ENCODE measurements around the gene SLC25A17. TPM values are rescaled to one million over a fixed set of nuclear protein-coding genes. Genes with fewer than 3 reads are reported as not detected.

The SLC25A17 gene
- total and polyA plus RNA-seq, 5 donors from 2014 or later: 12.0 to 32.9 (median 23.3) TPM

GRCh38 chr22:40753114-40753513, 66.0 kb downstream of the SLC25A17 start:
- no peak overlapping the region for H3K27ac ChIP-seq (ENCODE audit: insufficient read depth, low read length, poor library complexity, severe bottlenecking)
- no peaks in the 10 kb centered on the region for H3K4me1 ChIP-seq (ENCODE audit: control insufficient read depth, insufficient read depth, low read length, poor library complexity, severe bottlenecking)
- Mint-ChIP-seq H3K9me3 (peaks cover 0 to 2% (median 0%) of the 10 kb centered on the region in 7 donors), H3K27me3 (peaks cover 5% of the 10 kb centered on the region), H3K4me3 (no peak overlapping the region), H3K36me3 (no peaks in the 10 kb centered on the region), H3K27ac (no peak overlapping the region), H3K4me1 (peaks cover 0 to 2% (median 0%) of the 10 kb centered on the region in 4 donors)
- no peak overlapping the region for H3K4me3 ChIP-seq (ENCODE audit: low read depth, low read length)
- ATAC-seq (ENCODE audit: low read depth in 2 of 2) (no peak), DNase-seq (no peak)
- no peaks in the 10 kb centered on the region for H3K27me3 ChIP-seq (ENCODE audit: control insufficient read depth, insufficient read depth, low read length)
- H3K36me3 ChIP-seq (ENCODE audit: control insufficient read depth, insufficient read depth, low read length): no peaks in the 10 kb centered on the region
- H3K9me3 ChIP-seq (ENCODE audit: control insufficient read depth in 2 of 2, low read length in 2 of 2): peaks cover 0 to 5% of the 10 kb centered on the region in 2 experiments

GRCh38 chr22:40751250-40751649, 67.9 kb downstream of the SLC25A17 start:
- H3K27ac ChIP-seq (ENCODE audit: insufficient read depth, low read length, poor library complexity, severe bottlenecking): no peak overlapping the region
- no peak for ATAC-seq (ENCODE audit: low read depth in 2 of 2)
- no peaks in the 10 kb centered on the region for H3K36me3 ChIP-seq (ENCODE audit: control insufficient read depth, insufficient read depth, low read length)
- H3K4me1 ChIP-seq (ENCODE audit: control insufficient read depth, insufficient read depth, low read length, poor library complexity, severe bottlenecking): no peaks in the 10 kb centered on the region
- H3K9me3 ChIP-seq (ENCODE audit: control insufficient read depth in 2 of 2, low read length in 2 of 2): peaks cover 0 to 6% of the 10 kb centered on the region in 2 experiments
- Mint-ChIP-seq H3K4me3 (no peak overlapping the region), H3K27me3 (no peaks in the 10 kb centered on the region), H3K27ac (peak overlapping the region in 1 of 3 donors; percentile 64), H3K36me3 (no peaks in the 10 kb centered on the region), H3K9me3 (peaks cover 0 to 2% (median 0%) of the 10 kb centered on the region in 7 donors), H3K4me1 (no peaks in the 10 kb centered on the region)
- H3K27me3 ChIP-seq (ENCODE audit: control insufficient read depth, insufficient read depth, low read length): no peaks in the 10 kb centered on the region
- no peak for DNase-seq
- no peak overlapping the region for H3K4me3 ChIP-seq (ENCODE audit: low read depth, low read length)

GRCh38 chr22:40749829-40750228, 69.3 kb downstream of the SLC25A17 start:
- no peak for ATAC-seq (ENCODE audit: low read depth in 2 of 2)
- no peak overlapping the region for H3K4me3 Mint-ChIP-seq
- Histone ChIP-seq H3K4me3 (ENCODE audit: low read depth, low read length) (no peak overlapping the region), H3K9me3 (ENCODE audit: control insufficient read depth in 2 of 2, low read length in 2 of 2) (peaks cover 0 to 6% of the 10 kb centered on the region in 2 experiments), H3K27ac (ENCODE audit: insufficient read depth, low read length, poor library complexity, severe bottlenecking) (no peak overlapping the region), H3K27me3 (ENCODE audit: control insufficient read depth, insufficient read depth, low read length) (no peaks in the 10 kb centered on the region), H3K36me3 (ENCODE audit: control insufficient read depth, insufficient read depth, low read length) (no peaks in the 10 kb centered on the region), H3K4me1 (ENCODE audit: control insufficient read depth, insufficient read depth, low read length, poor library complexity, severe bottlenecking) (no peaks in the 10 kb centered on the region)
- peak overlapping the region in 1 of 3 donors; percentile 3 for H3K27ac Mint-ChIP-seq
- H3K36me3 Mint-ChIP-seq: no peaks in the 10 kb centered on the region
- H3K4me1 Mint-ChIP-seq: no peaks in the 10 kb centered on the region
- no peaks in the 10 kb centered on the region for H3K9me3 Mint-ChIP-seq
- no peaks in the 10 kb centered on the region for H3K27me3 Mint-ChIP-seq
- DNase-seq: no peak

- H3K4me1 Mint-ChIP-seq: no peaks in the 10 kb centered on the region
- Histone ChIP-seq H3K27me3 (ENCODE audit: control insufficient read depth, insufficient read depth, low read length) (no peaks in the 10 kb centered on the region), H3K9me3 (ENCODE audit: control insufficient read depth in 2 of 2, low read length in 2 of 2) (peaks cover 0 to 6% of the 10 kb centered on the region in 2 experiments), H3K4me3 (ENCODE audit: low read depth, low read length) (no peak overlapping the region), H3K27ac (ENCODE audit: insufficient read depth, low read length, poor library complexity, severe bottlenecking) (no peak overlapping the region), H3K4me1 (ENCODE audit: control insufficient read depth, insufficient read depth, low read length, poor library complexity, severe bottlenecking) (no peaks in the 10 kb centered on the region), H3K36me3 (ENCODE audit: control insufficient read depth, insufficient read depth, low read length) (no peaks in the 10 kb centered on the region)
- ATAC-seq (ENCODE audit: low read depth in 2 of 2) (no peak), DNase-seq (no peak)
- H3K4me3 Mint-ChIP-seq: no peak overlapping the region
- no peaks in the 10 kb centered on the region for H3K9me3 Mint-ChIP-seq
- H3K27ac Mint-ChIP-seq: no peak overlapping the region
- no peaks in the 10 kb centered on the region for H3K36me3 Mint-ChIP-seq
- H3K27me3 Mint-ChIP-seq: no peaks in the 10 kb centered on the region
Observed at GRCh38 chr22:40748388-40749355, 70.5 kb downstream of the SLC25A17 start.

GRCh38 chr22:40747361-40747760, 71.8 kb downstream of the SLC25A17 start:
- Histone ChIP-seq H3K9me3 (ENCODE audit: control insufficient read depth in 2 of 2, low read length in 2 of 2) (peaks cover 0 to 6% of the 10 kb centered on the region in 2 experiments), H3K4me1 (ENCODE audit: control insufficient read depth, insufficient read depth, low read length, poor library complexity, severe bottlenecking) (no peaks in the 10 kb centered on the region), H3K27ac (ENCODE audit: insufficient read depth, low read length, poor library complexity, severe bottlenecking) (no peak overlapping the region), H3K27me3 (ENCODE audit: control insufficient read depth, insufficient read depth, low read length) (no peaks in the 10 kb centered on the region), H3K4me3 (ENCODE audit: low read depth, low read length) (no peak overlapping the region), H3K36me3 (ENCODE audit: control insufficient read depth, insufficient read depth, low read length) (no peaks in the 10 kb centered on the region)
- H3K4me1 Mint-ChIP-seq: no peaks in the 10 kb centered on the region
- no peaks in the 10 kb centered on the region for H3K36me3 Mint-ChIP-seq
- H3K27me3 Mint-ChIP-seq: no peaks in the 10 kb centered on the region
- DNase-seq (no peak), ATAC-seq (ENCODE audit: low read depth in 2 of 2) (no peak)
- no peak overlapping the region for H3K4me3 Mint-ChIP-seq
- H3K27ac Mint-ChIP-seq: peak overlapping the region in 1 of 3 donors; percentile 56
- no peaks in the 10 kb centered on the region for H3K9me3 Mint-ChIP-seq

- Mint-ChIP-seq H3K36me3 (no peaks in the 10 kb centered on the region), H3K4me1 (no peaks in the 10 kb centered on the region), H3K27me3 (no peaks in the 10 kb centered on the region), H3K9me3 (no peaks in the 10 kb centered on the region), H3K4me3 (no peak overlapping the region), H3K27ac (no peak overlapping the region)
- peaks cover 0 to 6% of the 10 kb centered on the region in 2 experiments for H3K9me3 ChIP-seq (ENCODE audit: control insufficient read depth in 2 of 2, low read length in 2 of 2)
- no peak for ATAC-seq (ENCODE audit: low read depth in 2 of 2)
- H3K36me3 ChIP-seq (ENCODE audit: control insufficient read depth, insufficient read depth, low read length): no peaks in the 10 kb centered on the region
- DNase-seq: no peak
- H3K4me1 ChIP-seq (ENCODE audit: control insufficient read depth, insufficient read depth, low read length, poor library complexity, severe bottlenecking): no peaks in the 10 kb centered on the region
- H3K27ac ChIP-seq (ENCODE audit: insufficient read depth, low read length, poor library complexity, severe bottlenecking): no peak overlapping the region
- H3K27me3 ChIP-seq (ENCODE audit: control insufficient read depth, insufficient read depth, low read length): no peaks in the 10 kb centered on the region
- no peak overlapping the region for H3K4me3 ChIP-seq (ENCODE audit: low read depth, low read length)
Observed at GRCh38 chr22:40746428-40747220, 72.5 kb downstream of the SLC25A17 start.

- Histone ChIP-seq H3K4me3 (ENCODE audit: low read depth, low read length) (no peak overlapping the region), H3K27me3 (ENCODE audit: control insufficient read depth, insufficient read depth, low read length) (no peaks in the 10 kb centered on the region), H3K36me3 (ENCODE audit: control insufficient read depth, insufficient read depth, low read length) (no peaks in the 10 kb centered on the region), H3K4me1 (ENCODE audit: control insufficient read depth, insufficient read depth, low read length, poor library complexity, severe bottlenecking) (no peaks in the 10 kb centered on the region), H3K9me3 (ENCODE audit: control insufficient read depth in 2 of 2, low read length in 2 of 2) (peaks cover 0 to 6% of the 10 kb centered on the region in 2 experiments), H3K27ac (ENCODE audit: insufficient read depth, low read length, poor library complexity, severe bottlenecking) (no peak overlapping the region)
- no peak for ATAC-seq (ENCODE audit: low read depth in 2 of 2)
- no peaks in the 10 kb centered on the region for H3K27me3 Mint-ChIP-seq
- DNase-seq: no peak
- H3K4me1 Mint-ChIP-seq: peaks cover 0 to 6% (median 1%) of the 10 kb centered on the region in 4 donors
- H3K36me3 Mint-ChIP-seq: no peaks in the 10 kb centered on the region
- no peak overlapping the region for H3K27ac Mint-ChIP-seq
- no peak overlapping the region for H3K4me3 Mint-ChIP-seq
- no peaks in the 10 kb centered on the region for H3K9me3 Mint-ChIP-seq
Observed at GRCh38 chr22:40743768-40744167, 75.4 kb downstream of the SLC25A17 start.

All from CD4-positive, CD25-positive, alpha-beta regulatory T cell (primary cell).